HepG2 (cell line): ENCODE measurements around the gene GSTP1. TPM values are rescaled to one million over a fixed set of nuclear protein-coding genes. Genes with fewer than 3 reads are reported as not detected.
A peak's percentile ranks its signal among the peaks of the same experiment; 100 is the strongest.

Experiments used
- ISX ChIP-seq: sonication (generic); formaldehyde crosslinking; conservative IDR thresholded peaks from 2 replicates; pipeline ENCODE4 v1.5.0; 2020; ENCODE audit warnings: missing genetic modification reagents
- ZNF343 ChIP-seq: sonication (generic); formaldehyde crosslinking; IDR thresholded peaks from 2 replicates; pipeline ENCODE4 v1.4.0; 2020; ENCODE audit warnings: mild to moderate bottlenecking, missing genetic modification reagents
- polyA plus RNA-seq, 8 experiments: library from polyadenylated mRNA; depleted of rRNA in 3 of 8; stranded (reverse) in 7 of 8; unstranded in 1 of 8; fragments of >200 nt; fragmentation: Illumina TruSeq in 4 of 8; extraction: Trizol in 4 of 8; gene quantifications; 2 replicates each; pipeline versions ENCODE4 v1.2.1 to v1.2.3, GENCODE V29; 2011 to 2016; ENCODE audit warnings: low read depth in 4 of 8, missing spikeins in 1 of 8, mixed read lengths in 1 of 8; ENCODE audit not compliant: insufficient read depth in 1 of 8
- total RNA-seq, 5 experiments: library from RNA; depleted of rRNA; stranded (reverse); fragments of >200 nt; fragmentation: Illumina TruSeq; extraction: Trizol; gene quantifications; 2 replicates each; pipeline ENCODE4 v1.2.3, GENCODE V29; 2016; ENCODE audit warnings: low read depth in 1 of 5
- TF ChIP-seq, protein P1 (sequence below): sonication (generic); formaldehyde crosslinking; IDR thresholded peaks from 2 replicates; pipeline ENCODE4 v1.5.1; 2020; ENCODE audit warnings: mild to moderate bottlenecking, missing genetic modification reagents, moderate library complexity
- TF ChIP-seq, protein P2 (sequence below): sonication (generic); formaldehyde crosslinking; conservative IDR thresholded peaks from 2 replicates; pipeline ENCODE4 v1.4.0; 2020; ENCODE audit warnings: missing genetic modification reagents

Gene GSTP1
- total and polyA plus RNA-seq, 2 of the 13 experiments (the other 11 are each of a cell fraction or from before 2014, with no cell fraction given) = not detected

DNA sequence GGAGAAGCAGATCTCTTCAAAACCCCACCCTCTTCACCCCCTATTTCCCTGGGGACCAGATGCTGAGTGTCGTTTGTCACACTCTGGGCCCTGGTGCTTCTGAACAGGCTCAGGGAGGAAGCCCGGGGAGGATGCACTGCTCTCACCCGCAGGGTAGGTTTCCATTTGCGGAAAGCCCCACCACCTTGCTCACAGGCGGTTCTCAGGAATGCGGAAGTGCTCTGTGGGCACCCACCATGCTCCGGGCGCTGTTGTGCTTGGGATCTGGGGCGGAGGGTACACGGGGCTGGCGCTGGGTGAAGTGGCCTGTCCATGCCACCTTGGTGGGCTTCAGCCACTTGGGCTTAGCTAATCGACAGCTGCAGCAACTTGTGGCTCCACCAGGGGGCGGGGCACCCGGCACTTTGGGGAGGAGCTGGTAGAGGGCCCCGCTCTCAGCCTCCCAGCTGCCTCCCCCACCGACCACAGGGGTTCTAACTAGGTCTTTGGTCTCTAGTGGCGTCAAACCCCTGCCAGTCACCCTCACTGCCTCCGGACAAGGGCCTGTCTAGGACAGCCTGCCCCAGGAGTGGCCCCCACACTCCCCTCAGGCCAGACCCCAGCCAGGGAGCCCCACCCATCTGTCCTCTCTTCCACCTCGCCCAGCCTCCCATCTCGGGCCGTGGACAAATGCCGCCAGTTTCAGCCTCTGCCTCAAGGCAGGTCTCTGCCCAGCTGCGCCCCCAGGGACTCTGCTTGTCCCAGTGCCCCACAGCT, 30.5 kb downstream of the GSTP1 start (continued):
- TF ChIP-seq, protein P1, sequence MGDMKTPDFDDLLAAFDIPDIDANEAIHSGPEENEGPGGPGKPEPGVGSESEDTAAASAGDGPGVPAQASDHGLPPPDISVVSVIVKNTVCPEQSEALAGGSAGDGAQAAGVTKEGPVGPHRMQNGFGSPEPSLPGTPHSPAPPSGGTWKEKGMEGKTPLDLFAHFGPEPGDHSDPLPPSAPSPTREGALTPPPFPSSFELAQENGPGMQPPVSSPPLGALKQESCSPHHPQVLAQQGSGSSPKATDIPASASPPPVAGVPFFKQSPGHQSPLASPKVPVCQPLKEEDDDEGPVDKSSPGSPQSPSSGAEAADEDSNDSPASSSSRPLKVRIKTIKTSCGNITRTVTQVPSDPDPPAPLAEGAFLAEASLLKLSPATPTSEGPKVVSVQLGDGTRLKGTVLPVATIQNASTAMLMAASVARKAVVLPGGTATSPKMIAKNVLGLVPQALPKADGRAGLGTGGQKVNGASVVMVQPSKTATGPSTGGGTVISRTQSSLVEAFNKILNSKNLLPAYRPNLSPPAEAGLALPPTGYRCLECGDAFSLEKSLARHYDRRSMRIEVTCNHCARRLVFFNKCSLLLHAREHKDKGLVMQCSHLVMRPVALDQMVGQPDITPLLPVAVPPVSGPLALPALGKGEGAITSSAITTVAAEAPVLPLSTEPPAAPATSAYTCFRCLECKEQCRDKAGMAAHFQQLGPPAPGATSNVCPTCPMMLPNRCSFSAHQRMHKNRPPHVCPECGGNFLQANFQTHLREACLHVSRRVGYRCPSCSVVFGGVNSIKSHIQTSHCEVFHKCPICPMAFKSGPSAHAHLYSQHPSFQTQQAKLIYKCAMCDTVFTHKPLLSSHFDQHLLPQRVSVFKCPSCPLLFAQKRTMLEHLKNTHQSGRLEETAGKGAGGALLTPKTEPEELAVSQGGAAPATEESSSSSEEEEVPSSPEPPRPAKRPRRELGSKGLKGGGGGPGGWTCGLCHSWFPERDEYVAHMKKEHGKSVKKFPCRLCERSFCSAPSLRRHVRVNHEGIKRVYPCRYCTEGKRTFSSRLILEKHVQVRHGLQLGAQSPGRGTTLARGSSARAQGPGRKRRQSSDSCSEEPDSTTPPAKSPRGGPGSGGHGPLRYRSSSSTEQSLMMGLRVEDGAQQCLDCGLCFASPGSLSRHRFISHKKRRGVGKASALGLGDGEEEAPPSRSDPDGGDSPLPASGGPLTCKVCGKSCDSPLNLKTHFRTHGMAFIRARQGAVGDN = peak; percentile 22; the same call in 1 of the 2 replicates
- TF ChIP-seq ISX (CRISPR knock-in tag) (no peak), ZNF343 (CRISPR knock-in tag) (0 out of 2 replicates have a peak, but pooled peaks have one; percentile 44)
- TF ChIP-seq, protein P2, sequence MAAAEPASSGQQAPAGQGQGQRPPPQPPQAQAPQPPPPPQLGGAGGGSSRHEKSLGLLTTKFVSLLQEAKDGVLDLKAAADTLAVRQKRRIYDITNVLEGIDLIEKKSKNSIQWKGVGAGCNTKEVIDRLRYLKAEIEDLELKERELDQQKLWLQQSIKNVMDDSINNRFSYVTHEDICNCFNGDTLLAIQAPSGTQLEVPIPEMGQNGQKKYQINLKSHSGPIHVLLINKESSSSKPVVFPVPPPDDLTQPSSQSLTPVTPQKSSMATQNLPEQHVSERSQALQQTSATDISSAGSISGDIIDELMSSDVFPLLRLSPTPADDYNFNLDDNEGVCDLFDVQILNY = no peak
